Measurements from ENCODE around the gene PCNX2. TPM values are rescaled to one million over a fixed set of nuclear protein-coding genes. Genes with fewer than 3 reads are reported as not detected.

Gene PCNX2
- total RNA-seq, 2 experiments from 2014 or later, result 46.4 to 49.4 TPM

- CTCF ChIA-PET, result no interaction called here
- DNase-seq, result no peak
Measured at GRCh38 chr1:233337505-233337904, 42.0 kb upstream of the PCNX2 start.

GRCh38 chr1:233336554-233337456 is 41.3 kb upstream of the PCNX2 start:
- Histone ChIP-seq H3K27ac (ENCODE audit: low read depth in 1 of 2, low read length in 2 of 2) (no peak overlapping the region), H3K4me1 (ENCODE audit: insufficient read depth, low read length) (no peaks in the 10 kb centered on the region), H3K36me3 (ENCODE audit: insufficient read depth, low read length) (no peaks in the 10 kb centered on the region), H3K9me3 (ENCODE audit: control insufficient read depth in 1 of 2, insufficient read depth in 1 of 2, low read length in 2 of 2) (no peaks in the 10 kb centered on the region), H3K4me3 (ENCODE audit: low read length) (no peak overlapping the region), H3K27me3 (ENCODE audit: control insufficient read depth in 1 of 2, insufficient read depth in 2 of 2, low read length in 2 of 2) (peaks cover 8 to 9% of the 10 kb centered on the region in 2 experiments)
- peaks cover 64% of the 10 kb centered on the region for H3K27me3 Mint-ChIP-seq
- H3K4me3 Mint-ChIP-seq, result no peak overlapping the region
- DNase-seq, result no peak
- TF ChIP-seq CTCF (IDR thresholded peaks at IDR 0.05), result no peak
- no peaks in the 10 kb centered on the region for H3K4me1 Mint-ChIP-seq (ENCODE audit: low read depth)
- intact Hi-C loops (cut with DNase I, micrococcal nuclease), result no loop called here
- no peaks in the 10 kb centered on the region for H3K36me3 Mint-ChIP-seq (ENCODE audit: low read depth)
- H3K9me3 Mint-ChIP-seq, result no peaks in the 10 kb centered on the region
- POLR2A ChIA-PET, result no interaction called here
- ATAC-seq (ENCODE audit: poor library complexity), result no peak
- H3K27ac Mint-ChIP-seq, result no peak overlapping the region
- CTCF ChIA-PET, result no interaction called here

More at GRCh38 chr1:233337505-233337904, 42.0 kb upstream of the PCNX2 start:
- Mint-ChIP-seq H3K4me3 (no peak overlapping the region), H3K36me3 (ENCODE audit: low read depth) (no peaks in the 10 kb centered on the region), H3K4me1 (ENCODE audit: low read depth) (no peaks in the 10 kb centered on the region), H3K27me3 (peaks cover 63% of the 10 kb centered on the region), H3K27ac (no peak overlapping the region), H3K9me3 (no peaks in the 10 kb centered on the region)
- no peak for TF ChIP-seq CTCF (IDR thresholded peaks at IDR 0.05)
- Histone ChIP-seq H3K4me1 (ENCODE audit: insufficient read depth, low read length) (no peaks in the 10 kb centered on the region), H3K27ac (ENCODE audit: low read depth in 1 of 2, low read length in 2 of 2) (no peak overlapping the region), H3K36me3 (ENCODE audit: insufficient read depth, low read length) (no peaks in the 10 kb centered on the region), H3K9me3 (ENCODE audit: control insufficient read depth in 1 of 2, insufficient read depth in 1 of 2, low read length in 2 of 2) (no peaks in the 10 kb centered on the region), H3K4me3 (ENCODE audit: low read length) (no peak overlapping the region), H3K27me3 (ENCODE audit: control insufficient read depth in 1 of 2, insufficient read depth in 2 of 2, low read length in 2 of 2) (peaks cover 8 to 10% of the 10 kb centered on the region in 2 experiments)
- ATAC-seq (ENCODE audit: poor library complexity), result no peak
- POLR2A ChIA-PET, result interaction anchor here (1.2 kb wide), 1 partner anchor 277 kb away, joined by 3 read pairs; no protein-coding TSS in a partner anchor
- intact Hi-C loops (cut with DNase I, micrococcal nuclease), result no loop called here

GRCh38 chr1:233334092-233334491 is 38.6 kb upstream of the PCNX2 start:
- ChIA-PET POLR2A (no interaction called here), CTCF (no interaction called here)
- H3K9me3 ChIP-seq (ENCODE audit: control insufficient read depth in 1 of 2, insufficient read depth in 1 of 2, low read length in 2 of 2), result no peaks in the 10 kb centered on the region
- peaks cover 3% of the 10 kb centered on the region for H3K4me1 ChIP-seq (ENCODE audit: insufficient read depth, low read length)
- H3K4me3 ChIP-seq (ENCODE audit: low read length), result no peak overlapping the region
- Mint-ChIP-seq H3K9me3 (no peaks in the 10 kb centered on the region), H3K27me3 (peaks cover 41% of the 10 kb centered on the region), H3K36me3 (ENCODE audit: low read depth) (no peaks in the 10 kb centered on the region), H3K27ac (no peak overlapping the region), H3K4me3 (no peak overlapping the region), H3K4me1 (ENCODE audit: low read depth) (peaks cover 2% of the 10 kb centered on the region)
- ATAC-seq (ENCODE audit: poor library complexity) (no peak), DNase-seq (no peak)
- no peaks in the 10 kb centered on the region for H3K36me3 ChIP-seq (ENCODE audit: insufficient read depth, low read length)
- TF ChIP-seq CTCF (IDR thresholded peaks at IDR 0.05), result no peak
- no peak overlapping the region for H3K27ac ChIP-seq (ENCODE audit: low read depth in 1 of 2, low read length in 2 of 2)
- peaks cover 0 to 9% of the 10 kb centered on the region in 2 experiments for H3K27me3 ChIP-seq (ENCODE audit: control insufficient read depth in 1 of 2, insufficient read depth in 2 of 2, low read length in 2 of 2)
- intact Hi-C loops (cut with DNase I, micrococcal nuclease), result no loop called here
